ENCODE measurements around the gene CRIP1.

DNA sequence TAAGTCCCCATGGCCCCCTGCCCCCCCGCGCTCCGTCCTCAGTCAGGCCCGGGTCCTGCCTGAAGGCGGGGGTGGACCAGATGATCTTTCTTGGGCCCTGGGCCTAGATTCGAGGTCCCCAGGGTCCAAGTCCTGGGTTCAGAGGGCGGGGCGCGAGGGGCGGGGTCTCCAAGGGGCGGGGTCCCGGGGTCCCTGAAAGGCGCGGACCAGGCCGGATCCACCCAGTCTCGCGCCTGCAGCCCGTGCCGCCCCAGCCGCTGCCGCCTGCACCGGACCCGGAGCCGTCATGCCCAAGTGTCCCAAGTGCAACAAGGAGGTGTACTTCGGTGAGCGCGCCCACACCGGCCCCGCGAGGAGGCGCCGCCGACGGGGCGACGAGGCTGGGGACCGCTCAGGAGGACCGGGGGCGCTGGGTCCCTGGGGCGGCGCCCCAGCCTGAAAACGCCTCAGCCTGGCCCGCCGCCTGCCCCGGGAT, 325 bp downstream of the CRIP1 start:
- TF ChIP-seq CTCF (IDR thresholded peaks at IDR 0.05) (no peak), POLR2AphosphoS5 (IDR thresholded peaks at IDR 0.05; ENCODE audit: insufficient read depth in 1 of 2, low read depth in 1 of 2) (peak in 1 of 2 donors; percentile 67)

Measured in vagina (tissue), 2 donors.